VCaP (cell line): Measurements from ENCODE around the gene ZNF511.

Experiments
- H3K27ac ChIP-seq: fragments of 450-650 bp; 2 replicates; pipeline ENCODE4 v1.5.1; 2017
- TF ChIP-seq, protein P1 (sequence below): fragments of 450-650 bp; conservative IDR thresholded peaks from 2 replicates; pipeline ENCODE4 v1.5.1; 2017; ENCODE audit warnings: mild to moderate bottlenecking, moderate library complexity

The ZNF511 gene

DNA sequence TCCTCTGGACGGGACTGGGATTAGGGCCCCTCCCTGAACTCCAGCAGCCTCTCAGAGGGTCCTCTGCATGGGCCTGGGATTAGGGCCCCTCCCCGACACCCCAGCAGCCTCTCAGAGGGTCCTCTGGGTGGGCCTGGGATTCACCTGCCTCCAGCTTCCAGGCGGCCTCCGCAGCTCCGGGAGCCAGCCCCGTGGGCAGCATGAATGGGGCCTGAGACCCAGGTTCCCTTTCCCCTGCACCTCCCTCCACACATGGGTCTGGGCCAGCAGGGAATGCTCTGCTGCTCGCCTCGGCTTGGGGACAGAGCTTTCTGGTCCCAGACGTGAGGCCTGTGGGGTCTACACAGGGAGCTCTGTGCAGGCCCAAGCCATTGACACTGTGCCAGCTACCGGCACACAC is 5.5 kb upstream of the ZNF511 start:
- TF ChIP-seq, protein P1, sequence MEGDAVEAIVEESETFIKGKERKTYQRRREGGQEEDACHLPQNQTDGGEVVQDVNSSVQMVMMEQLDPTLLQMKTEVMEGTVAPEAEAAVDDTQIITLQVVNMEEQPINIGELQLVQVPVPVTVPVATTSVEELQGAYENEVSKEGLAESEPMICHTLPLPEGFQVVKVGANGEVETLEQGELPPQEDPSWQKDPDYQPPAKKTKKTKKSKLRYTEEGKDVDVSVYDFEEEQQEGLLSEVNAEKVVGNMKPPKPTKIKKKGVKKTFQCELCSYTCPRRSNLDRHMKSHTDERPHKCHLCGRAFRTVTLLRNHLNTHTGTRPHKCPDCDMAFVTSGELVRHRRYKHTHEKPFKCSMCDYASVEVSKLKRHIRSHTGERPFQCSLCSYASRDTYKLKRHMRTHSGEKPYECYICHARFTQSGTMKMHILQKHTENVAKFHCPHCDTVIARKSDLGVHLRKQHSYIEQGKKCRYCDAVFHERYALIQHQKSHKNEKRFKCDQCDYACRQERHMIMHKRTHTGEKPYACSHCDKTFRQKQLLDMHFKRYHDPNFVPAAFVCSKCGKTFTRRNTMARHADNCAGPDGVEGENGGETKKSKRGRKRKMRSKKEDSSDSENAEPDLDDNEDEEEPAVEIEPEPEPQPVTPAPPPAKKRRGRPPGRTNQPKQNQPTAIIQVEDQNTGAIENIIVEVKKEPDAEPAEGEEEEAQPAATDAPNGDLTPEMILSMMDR = no peak
- H3K27ac ChIP-seq = no peak overlapping the region

DNA sequence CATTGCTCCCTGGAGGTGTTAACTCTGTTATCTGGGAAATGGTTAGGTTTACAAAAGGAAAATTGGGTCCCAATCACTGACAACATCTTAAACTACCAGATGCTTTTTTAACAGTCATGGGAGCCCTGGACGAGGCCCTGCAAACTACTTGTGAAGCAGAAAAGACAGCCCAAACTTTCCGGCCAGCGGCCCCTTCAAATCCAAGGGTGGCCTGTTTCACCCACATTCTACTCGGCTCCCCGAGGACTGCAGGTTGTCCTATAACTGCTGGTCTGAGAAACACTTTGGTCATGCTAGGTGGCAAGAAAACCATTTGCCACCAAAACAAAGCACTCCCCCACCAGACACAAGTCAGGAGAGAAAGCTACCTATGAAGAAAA is 2.6 kb upstream of the ZNF511 start:
- TF ChIP-seq, protein P1 = no peak
- H3K27ac ChIP-seq = no peak overlapping the region

DNA sequence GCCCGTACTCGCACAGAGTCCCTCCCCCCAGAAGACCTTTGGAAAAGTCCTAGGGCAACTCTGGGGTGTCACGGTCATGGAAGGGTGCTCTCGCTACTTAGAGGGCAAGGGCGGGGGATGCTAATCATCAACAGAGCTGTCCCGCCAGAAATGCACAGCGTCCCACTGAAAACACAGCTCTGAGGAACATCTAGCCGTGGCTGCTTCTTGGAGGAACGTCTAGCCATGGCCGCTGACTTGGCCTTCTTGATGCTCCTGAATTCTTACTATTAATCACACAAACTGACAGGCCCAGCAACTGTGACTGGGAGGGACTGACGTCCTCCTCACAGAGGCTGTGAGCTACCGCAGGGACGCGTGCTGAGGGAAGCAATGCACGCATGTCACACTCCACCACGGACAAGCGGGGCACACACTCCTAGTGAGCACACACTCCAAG is 1.8 kb upstream of the ZNF511 start:
- TF ChIP-seq, protein P1 = no peak
- peak overlapping the region; percentile 90 for H3K27ac ChIP-seq

DNA sequence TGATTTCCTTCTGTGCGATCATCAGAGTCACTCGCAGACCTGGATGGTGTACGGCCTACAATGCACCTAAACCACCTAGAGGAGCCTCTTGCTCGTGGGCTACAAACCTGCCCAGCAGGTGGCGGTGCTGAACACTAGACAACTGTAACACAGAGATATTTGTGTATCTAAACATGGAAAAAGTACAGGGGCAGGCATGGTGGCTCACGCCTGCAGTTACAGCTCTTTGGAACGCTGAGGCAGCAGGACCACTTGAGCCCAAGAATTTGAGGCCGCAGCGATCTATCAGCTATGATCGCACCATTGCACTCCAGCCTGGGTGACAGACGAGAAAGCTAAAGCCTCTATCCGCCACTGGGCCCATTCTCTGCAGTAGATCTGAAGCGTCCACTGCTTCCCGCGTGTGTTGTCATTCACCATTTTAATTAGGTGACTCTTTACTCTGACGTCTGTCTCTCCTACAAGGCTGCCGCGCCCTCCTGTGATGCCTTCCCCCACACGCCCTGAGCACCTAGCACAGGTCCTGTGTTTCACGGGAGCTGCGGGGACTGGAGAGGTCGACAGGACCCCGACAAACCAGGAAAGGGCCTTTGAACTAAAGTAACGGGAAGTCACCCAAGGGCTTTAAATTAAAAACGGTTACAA is 816 bp upstream of the ZNF511 start:
- TF ChIP-seq, protein P1 = peak; percentile 82
- peak overlapping the region; percentile 90 for H3K27ac ChIP-seq

DNA sequence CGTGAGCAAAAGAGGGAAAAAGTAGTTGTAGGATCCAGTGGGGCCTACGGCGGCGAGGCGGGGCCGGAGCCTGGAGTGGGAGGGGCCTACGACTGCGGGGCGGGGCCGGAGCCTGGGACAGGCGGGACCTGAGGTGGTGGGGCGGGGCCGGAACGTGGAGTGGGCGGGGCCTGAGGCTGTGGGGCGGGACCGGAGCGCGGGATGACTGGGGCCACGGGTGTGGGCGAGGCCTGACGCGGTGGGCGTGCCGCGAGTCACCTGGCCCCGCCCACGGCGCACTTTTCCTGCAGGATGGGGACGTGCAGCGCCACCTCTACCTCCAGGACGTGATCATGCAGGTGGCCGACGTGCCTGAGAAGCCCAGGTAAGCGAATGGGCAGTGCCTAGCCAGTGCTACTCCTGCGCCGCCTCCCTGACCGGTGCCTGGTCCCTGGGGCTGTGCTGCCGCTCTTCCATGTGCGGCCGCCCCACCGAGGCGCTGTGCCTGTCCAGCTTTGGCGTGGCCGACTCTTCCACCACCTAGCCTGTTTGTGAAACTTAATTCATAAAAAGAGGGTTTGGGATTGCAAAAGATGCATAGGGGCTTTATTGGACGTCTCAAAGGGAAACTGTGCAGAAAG is 496 bp downstream of the ZNF511 start:
- H3K27ac ChIP-seq = peak overlapping the region; percentile 90
- TF ChIP-seq, protein P1 = 0 out of 2 replicates have a peak, but pooled peaks have one; percentile 11

DNA sequence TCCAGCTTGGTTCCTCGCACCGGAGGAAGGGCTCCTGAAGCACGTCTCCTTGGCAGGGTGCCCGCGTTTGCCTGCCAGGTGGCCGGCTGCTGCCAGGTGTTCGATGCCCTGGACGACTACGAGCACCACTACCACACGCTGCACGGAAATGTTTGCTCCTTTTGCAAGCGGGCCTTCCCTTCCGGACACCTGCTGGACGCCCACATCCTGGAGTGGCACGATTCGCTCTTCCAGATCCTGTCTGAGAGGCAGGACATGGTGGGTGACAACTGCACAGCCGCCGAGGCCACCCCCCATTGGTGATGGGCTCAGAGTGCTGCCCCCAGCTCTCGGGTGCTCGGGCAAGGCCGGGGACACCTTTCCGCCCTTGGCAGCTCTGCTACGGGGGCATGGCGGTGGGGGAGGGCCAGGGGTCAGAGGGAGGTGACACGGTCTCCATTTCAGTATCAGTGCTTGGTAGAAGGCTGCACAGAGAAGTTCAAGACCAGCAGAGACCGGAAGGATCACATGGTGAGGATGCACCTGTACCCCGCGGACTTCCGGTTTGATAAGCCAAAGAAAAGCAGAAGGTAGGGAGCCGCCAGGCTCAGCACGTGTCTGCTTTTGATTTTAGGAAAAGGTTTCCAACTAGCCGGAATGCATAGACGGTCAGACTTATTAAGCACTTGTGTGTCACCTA is 1.1 kb downstream of the ZNF511 start:
- TF ChIP-seq, protein P1 = no peak

DNA sequence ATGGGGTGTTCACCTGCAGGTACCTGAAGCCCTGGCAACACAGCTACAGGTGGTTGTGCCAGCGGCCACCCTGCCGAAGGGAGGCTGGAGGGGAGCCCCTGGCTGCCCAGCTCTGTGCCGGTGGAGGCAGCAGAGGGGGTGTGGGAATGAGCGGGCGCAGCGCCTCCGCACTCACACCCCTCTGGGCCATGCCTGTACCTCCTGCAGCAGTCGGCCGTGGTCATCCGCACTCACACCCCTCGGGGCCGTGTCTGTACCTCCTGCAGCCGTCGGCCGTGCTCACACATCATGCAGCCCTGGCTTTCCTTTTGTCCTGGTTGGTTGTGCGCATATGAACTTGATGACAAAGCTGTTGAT is 1.7 kb downstream of the ZNF511 start:
- TF ChIP-seq, protein P1 = no peak
- peak overlapping the region; percentile 90 for H3K27ac ChIP-seq

More for the DNA sequence above, 1.1 kb downstream of the ZNF511 start:
- H3K27ac ChIP-seq = peak overlapping the region; percentile 90
